Glutamatergic neuron (in vitro differentiated cells): Measurements from ENCODE around the gene TOP2B. TPM values are rescaled to one million over a fixed set of nuclear protein-coding genes. Genes with fewer than 3 reads are reported as not detected.

Experiments used
- DNase-seq: peaks from one replicate; pipeline ENCODE4 v3.0.0; 2022
- H3K27ac Mint-ChIP-seq: one replicate; pipeline ENCODE4 v1.8.0; 2020; ENCODE audit warnings: mild to moderate bottlenecking, mixed read lengths, inconsistent platforms; ENCODE audit not compliant: unreplicated experiment
- H3K27me3 Mint-ChIP-seq: one replicate; pipeline ENCODE4 v1.8.0; 2020; ENCODE audit warnings: mild to moderate bottlenecking, moderate library complexity, mixed read lengths, inconsistent platforms; ENCODE audit not compliant: unreplicated experiment
- H3K36me3 Mint-ChIP-seq: one replicate; pipeline ENCODE4 v1.8.0; 2020; ENCODE audit warnings: mild to moderate bottlenecking, mixed read lengths, inconsistent platforms; ENCODE audit not compliant: unreplicated experiment
- H3K4me1 Mint-ChIP-seq: one replicate; pipeline ENCODE4 v1.8.0; 2020; ENCODE audit warnings: mild to moderate bottlenecking, low read depth, mixed read lengths, inconsistent platforms; ENCODE audit not compliant: unreplicated experiment
- H3K4me3 Mint-ChIP-seq: one replicate; pipeline ENCODE4 v1.8.0; 2020; ENCODE audit warnings: mild to moderate bottlenecking, mixed read lengths, inconsistent platforms; ENCODE audit not compliant: unreplicated experiment
- H3K9me3 Mint-ChIP-seq: one replicate; pipeline ENCODE4 v1.8.0; 2020; ENCODE audit warnings: mild to moderate bottlenecking, moderate library complexity, mixed read lengths, inconsistent platforms; ENCODE audit not compliant: unreplicated experiment
- CTCF ChIP-seq: fragments of 200-600 bp; sonication (generic); IDR thresholded peaks from one replicate; pipeline ENCODE4 v1.5.0; 2021; ENCODE audit not compliant: partially characterized antibody, unreplicated experiment
- total RNA-seq: library from RNA; stranded (reverse); fragmentation: NEBNext Ultra II Directional; extraction: Animal tissue kit (Norgen Biotek cat#: 25700); gene quantifications from one replicate; pipeline ENCODE4 v1.2.1, GENCODE V29; 2021; ENCODE audit not compliant: unreplicated experiment

The TOP2B gene
- total RNA-seq, 1 donor from 2014 or later: 250 TPM

GRCh38 chr3:25573386-25574171 is 91.1 kb downstream of the TOP2B start:
- DNase-seq: no peak
- Mint-ChIP-seq H3K27me3 (peaks cover 2% of the 10 kb centered on the region), H3K36me3 (peaks cover 6% of the 10 kb centered on the region), H3K9me3 (no peaks in the 10 kb centered on the region), H3K27ac (no peak overlapping the region), H3K4me1 (peaks cover 18% of the 10 kb centered on the region), H3K4me3 (no peak overlapping the region)
- no peak for TF ChIP-seq CTCF

GRCh38 chr3:25572919-25573385 is 91.8 kb downstream of the TOP2B start:
- H3K4me3 Mint-ChIP-seq: no peak overlapping the region
- H3K36me3 Mint-ChIP-seq: peaks cover 6% of the 10 kb centered on the region
- no peaks in the 10 kb centered on the region for H3K9me3 Mint-ChIP-seq
- H3K27ac Mint-ChIP-seq: no peak overlapping the region
- DNase-seq: no peak
- peaks cover 18% of the 10 kb centered on the region for H3K4me1 Mint-ChIP-seq
- no peak for TF ChIP-seq CTCF
- H3K27me3 Mint-ChIP-seq: peaks cover 2% of the 10 kb centered on the region

GRCh38 chr3:25572336-25572735 is 92.4 kb downstream of the TOP2B start:
- peaks cover 2% of the 10 kb centered on the region for H3K27me3 Mint-ChIP-seq
- H3K9me3 Mint-ChIP-seq: peaks cover under 1% of the 10 kb centered on the region
- TF ChIP-seq CTCF: no peak
- peaks cover 6% of the 10 kb centered on the region for H3K36me3 Mint-ChIP-seq
- H3K27ac Mint-ChIP-seq: no peak overlapping the region
- H3K4me1 Mint-ChIP-seq: peaks cover 18% of the 10 kb centered on the region
- no peak overlapping the region for H3K4me3 Mint-ChIP-seq
- DNase-seq: no peak

GRCh38 chr3:25571285-25571684 is 93.4 kb downstream of the TOP2B start:
- no peak overlapping the region for H3K27ac Mint-ChIP-seq
- peaks cover 18% of the 10 kb centered on the region for H3K4me1 Mint-ChIP-seq
- no peak for TF ChIP-seq CTCF
- H3K36me3 Mint-ChIP-seq: peaks cover 6% of the 10 kb centered on the region
- no peak overlapping the region for H3K4me3 Mint-ChIP-seq
- peaks cover 4% of the 10 kb centered on the region for H3K9me3 Mint-ChIP-seq
- no peak for DNase-seq
- peaks cover 2% of the 10 kb centered on the region for H3K27me3 Mint-ChIP-seq

- Mint-ChIP-seq H3K4me1 (peaks cover 16% of the 10 kb centered on the region), H3K4me3 (no peak overlapping the region), H3K27ac (no peak overlapping the region), H3K27me3 (peaks cover 2% of the 10 kb centered on the region), H3K36me3 (no peaks in the 10 kb centered on the region), H3K9me3 (peaks cover 4% of the 10 kb centered on the region)
- DNase-seq: no peak
- TF ChIP-seq CTCF: no peak
These were observed 96.1 kb downstream of the TOP2B start for GRCh38 chr3:25568525-25569078.
